GM10248 (cell line): ENCODE data around the gene METTL8.
A peak's percentile ranks its signal among the peaks of the same experiment; 100 is the strongest.

Experiments
- CTCF ChIA-PET: fragments of 300-600 bp; sonication (Branson Sonifier 250); formaldehyde crosslinking; extraction: SDS; loops from one replicate; lab custom pipeline; 2021; ENCODE audit warnings: antibody characterized with exemption; lab: Yijun Ruan, JAX
- POLR2A ChIA-PET: fragments of 350-650 bp; sonication (Branson Sonifier 250); formaldehyde crosslinking; extraction: SDS; loops from one replicate; lab custom pipeline; 2020; ENCODE audit warnings: antibody characterized with exemption; lab: Yijun Ruan, JAX
- DNase-seq: peaks from one replicate; pipeline ENCODE4 v3.0.0; 2012; ENCODE audit errors: extremely low spot score
- TF ChIP-seq, protein P1 (sequence below): IDR thresholded peaks from 2 replicates; pipeline ENCODE4 v1.5.1; 2012; ENCODE audit warnings: mild to moderate bottlenecking, low read depth; ENCODE audit errors: extremely low read depth, missing control alignments, control extremely low read depth

Gene METTL8

DNA sequence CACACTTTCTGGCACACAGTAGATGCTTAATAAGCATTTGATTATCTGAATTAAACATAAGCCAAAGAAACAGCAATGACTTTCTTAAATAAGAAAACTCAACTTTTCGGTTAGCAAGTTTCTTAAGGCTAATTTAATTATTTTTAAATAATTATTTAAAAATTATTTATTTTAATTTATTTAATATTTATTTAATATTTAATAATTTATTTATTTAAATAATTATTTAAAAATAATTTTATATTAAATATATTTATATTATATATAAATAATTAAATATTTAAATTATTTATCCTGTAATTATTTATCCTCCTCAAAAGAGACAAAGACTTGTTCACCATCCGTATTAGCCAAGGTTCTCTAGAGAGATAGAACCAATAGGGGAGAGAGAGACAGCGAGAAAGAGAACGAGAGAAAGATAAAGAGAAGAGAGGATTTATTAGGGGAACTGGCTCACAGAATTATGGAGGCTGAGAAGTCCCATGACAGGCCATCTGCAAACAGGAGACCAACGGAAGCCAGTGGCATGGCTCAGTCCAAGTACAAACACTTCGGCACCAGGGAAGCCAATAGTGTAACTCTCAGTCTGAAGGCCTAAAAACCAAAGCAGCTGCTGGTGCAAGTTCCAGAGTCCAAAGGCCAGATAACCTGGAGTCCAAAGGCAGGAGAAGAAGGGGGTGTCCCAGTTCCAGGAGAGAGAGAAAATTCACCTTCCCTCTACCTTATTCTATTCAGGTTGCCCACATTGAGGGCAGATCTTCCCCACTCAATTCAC lies 125.3 kb downstream of the METTL8 start:
- TF ChIP-seq, protein P1, sequence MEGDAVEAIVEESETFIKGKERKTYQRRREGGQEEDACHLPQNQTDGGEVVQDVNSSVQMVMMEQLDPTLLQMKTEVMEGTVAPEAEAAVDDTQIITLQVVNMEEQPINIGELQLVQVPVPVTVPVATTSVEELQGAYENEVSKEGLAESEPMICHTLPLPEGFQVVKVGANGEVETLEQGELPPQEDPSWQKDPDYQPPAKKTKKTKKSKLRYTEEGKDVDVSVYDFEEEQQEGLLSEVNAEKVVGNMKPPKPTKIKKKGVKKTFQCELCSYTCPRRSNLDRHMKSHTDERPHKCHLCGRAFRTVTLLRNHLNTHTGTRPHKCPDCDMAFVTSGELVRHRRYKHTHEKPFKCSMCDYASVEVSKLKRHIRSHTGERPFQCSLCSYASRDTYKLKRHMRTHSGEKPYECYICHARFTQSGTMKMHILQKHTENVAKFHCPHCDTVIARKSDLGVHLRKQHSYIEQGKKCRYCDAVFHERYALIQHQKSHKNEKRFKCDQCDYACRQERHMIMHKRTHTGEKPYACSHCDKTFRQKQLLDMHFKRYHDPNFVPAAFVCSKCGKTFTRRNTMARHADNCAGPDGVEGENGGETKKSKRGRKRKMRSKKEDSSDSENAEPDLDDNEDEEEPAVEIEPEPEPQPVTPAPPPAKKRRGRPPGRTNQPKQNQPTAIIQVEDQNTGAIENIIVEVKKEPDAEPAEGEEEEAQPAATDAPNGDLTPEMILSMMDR: no peak
- no peak for DNase-seq
- ChIA-PET POLR2A (no interaction called here), CTCF (interaction anchor here (1.0 to 2.7 kb wide), 6 partner anchors 10 to 107 kb away, joined by 3 to 10 read pairs (median 3); no protein-coding TSS in a partner anchor)

DNA sequence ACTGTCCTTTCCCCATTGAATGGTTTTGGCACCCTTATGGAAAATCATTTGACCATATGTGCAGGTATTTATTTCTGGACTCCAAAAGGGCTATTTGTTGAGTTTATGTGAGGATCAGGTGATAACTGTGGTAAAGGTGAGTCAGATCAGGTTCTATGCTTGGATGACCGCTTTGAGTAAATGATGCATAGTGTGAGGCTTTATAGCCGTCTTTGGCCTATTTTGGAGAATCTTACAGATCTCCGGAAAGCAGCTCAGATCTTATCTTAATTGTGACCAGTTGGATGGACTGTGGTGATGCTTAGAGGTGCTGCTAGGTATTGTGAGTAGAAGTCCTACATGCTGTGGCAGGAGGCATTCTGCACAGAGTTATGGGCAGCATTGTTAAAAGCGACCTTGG lies 126.2 kb downstream of the METTL8 start:
- CTCF ChIA-PET: interaction anchor here (1.0 to 2.7 kb wide), 6 partner anchors 11 to 106 kb away, joined by 3 to 10 read pairs (median 3); no protein-coding TSS in a partner anchor
- POLR2A ChIA-PET: no interaction called here
- DNase-seq: peak; percentile 55
- TF ChIP-seq, protein P1: no peak

DNA sequence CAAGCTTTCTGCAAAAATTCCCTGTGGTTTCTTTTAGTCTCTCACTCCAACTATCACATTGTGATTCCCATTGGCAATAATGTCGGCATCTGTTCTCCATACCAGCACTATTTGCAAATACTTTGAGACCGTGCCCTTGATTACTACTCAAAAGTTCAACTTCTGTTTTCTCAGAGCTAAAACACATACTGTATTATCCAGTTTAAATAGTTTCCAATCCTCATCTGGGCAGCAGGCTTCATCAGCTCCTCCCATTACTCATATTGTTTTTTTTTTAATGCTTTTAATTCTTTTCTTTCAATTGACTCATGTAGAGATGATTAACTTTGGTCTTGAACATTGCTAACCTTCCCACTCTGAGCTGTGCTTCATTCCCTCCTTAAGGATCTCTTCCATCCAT lies 135.8 kb downstream of the METTL8 start:
- TF ChIP-seq, protein P1: no peak
- POLR2A ChIA-PET: no interaction called here
- no peak for DNase-seq
- CTCF ChIA-PET: interaction anchor here (1.1 to 1.5 kb wide), 3 partner anchors 11 to 18 kb away, joined by 3 to 4 read pairs (median 4); no protein-coding TSS in a partner anchor

DNA sequence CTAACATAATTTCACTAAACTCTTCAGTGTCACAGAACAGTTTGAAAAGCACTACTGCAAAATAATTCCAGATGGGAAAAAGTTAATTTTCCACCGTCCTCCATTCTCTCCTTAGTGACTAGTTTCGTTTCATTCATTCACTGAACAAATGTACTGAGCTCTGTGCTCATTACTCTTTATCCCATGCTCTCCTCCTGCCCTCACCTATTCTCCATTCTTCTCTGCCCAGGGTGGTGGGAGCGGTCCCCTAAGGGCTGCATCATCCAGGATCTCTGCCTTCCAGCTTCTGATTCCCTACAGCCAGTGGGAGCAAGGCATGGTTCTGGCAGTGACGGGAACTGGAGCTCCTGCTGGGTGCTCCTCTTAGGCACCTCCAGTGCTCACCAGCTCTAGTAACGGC lies 139.2 kb downstream of the METTL8 start:
- TF ChIP-seq, protein P1: no peak
- no peak for DNase-seq
- ChIA-PET CTCF (interaction anchor here (1.0 to 1.5 kb wide), 3 partner anchors 14 to 23 kb away, joined by 3 to 6 read pairs (median 3); no protein-coding TSS in a partner anchor), POLR2A (no interaction called here)

DNA sequence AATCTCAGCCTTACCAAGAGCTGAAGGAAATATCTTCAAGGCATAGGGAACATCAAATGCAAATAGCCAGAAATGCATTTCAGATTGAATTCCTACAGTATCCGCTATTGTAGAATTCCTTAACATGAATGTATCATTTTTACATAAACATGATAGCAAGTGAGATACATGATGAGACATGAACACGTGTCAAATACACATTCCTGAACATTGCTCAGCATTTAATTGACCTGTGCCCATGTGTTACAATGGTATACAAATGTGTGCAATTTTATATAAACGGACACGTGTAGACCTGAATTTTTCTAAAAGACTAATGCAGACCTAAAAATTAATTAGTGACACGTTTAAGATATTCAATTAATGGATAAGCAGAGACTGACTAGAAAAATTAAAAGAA lies 140.1 kb downstream of the METTL8 start:
- ChIA-PET CTCF (interaction anchor here (0.8 to 1.8 kb wide), 5 partner anchors 10 to 19 kb away, joined by 3 to 8 read pairs (median 4); no protein-coding TSS in a partner anchor), POLR2A (no interaction called here)

DNA sequence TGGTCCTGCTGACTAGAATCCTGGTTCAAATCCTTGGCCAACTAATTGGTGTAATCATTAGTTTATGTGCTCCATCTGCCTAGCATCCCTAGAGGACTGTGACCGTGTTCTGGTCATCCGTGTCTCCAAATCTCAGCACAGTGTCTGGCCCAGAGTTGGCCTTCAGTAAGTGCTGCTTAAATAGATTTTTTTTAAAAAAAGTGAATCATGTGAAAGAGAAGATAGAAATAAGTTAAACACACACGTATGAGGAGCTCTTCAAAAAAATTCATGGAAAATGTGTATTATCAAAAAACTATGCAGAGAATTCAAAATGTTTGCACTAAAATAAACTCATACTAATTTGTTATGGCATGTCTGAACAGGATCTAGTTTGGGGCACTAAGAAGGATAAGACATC lies 143.8 kb downstream of the METTL8 start:
- TF ChIP-seq, protein P1: no peak
- ChIA-PET CTCF (interaction anchor here (1.4 kb wide), 1 partner anchor 28 kb away, joined by 3 read pairs; no protein-coding TSS in a partner anchor), POLR2A (no interaction called here)
- no peak for DNase-seq

More for the DNA sequence above, 140.1 kb downstream of the METTL8 start:
- no peak for DNase-seq
- TF ChIP-seq, protein P1: no peak
